ENCODE results near the gene PER2.

DNA sequence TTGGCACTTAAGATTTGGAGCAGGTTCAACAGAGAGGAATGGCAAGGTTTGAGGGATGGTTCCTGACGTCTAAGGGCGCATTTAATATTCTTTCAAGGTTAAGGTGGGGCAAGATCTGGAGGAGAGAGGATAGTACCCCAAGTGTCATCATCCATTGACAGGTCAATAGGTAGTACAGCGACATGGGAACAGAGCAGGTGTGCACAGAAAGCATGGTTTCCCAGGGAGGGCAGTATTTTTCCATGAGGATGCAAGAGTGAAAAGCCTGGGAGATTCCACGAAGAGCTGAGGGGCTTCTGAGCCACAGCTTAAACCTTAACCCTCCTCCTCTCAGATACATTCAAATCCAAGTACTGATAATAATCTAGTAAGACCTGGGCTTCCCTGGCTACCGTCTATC, 57.7 kb downstream of the PER2 start:
- TF ChIP-seq, protein P1, sequence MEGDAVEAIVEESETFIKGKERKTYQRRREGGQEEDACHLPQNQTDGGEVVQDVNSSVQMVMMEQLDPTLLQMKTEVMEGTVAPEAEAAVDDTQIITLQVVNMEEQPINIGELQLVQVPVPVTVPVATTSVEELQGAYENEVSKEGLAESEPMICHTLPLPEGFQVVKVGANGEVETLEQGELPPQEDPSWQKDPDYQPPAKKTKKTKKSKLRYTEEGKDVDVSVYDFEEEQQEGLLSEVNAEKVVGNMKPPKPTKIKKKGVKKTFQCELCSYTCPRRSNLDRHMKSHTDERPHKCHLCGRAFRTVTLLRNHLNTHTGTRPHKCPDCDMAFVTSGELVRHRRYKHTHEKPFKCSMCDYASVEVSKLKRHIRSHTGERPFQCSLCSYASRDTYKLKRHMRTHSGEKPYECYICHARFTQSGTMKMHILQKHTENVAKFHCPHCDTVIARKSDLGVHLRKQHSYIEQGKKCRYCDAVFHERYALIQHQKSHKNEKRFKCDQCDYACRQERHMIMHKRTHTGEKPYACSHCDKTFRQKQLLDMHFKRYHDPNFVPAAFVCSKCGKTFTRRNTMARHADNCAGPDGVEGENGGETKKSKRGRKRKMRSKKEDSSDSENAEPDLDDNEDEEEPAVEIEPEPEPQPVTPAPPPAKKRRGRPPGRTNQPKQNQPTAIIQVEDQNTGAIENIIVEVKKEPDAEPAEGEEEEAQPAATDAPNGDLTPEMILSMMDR (conservative IDR thresholded peaks at IDR 0.05 in 1 of 2, IDR thresholded peaks at IDR 0.05 in 1 of 2; ENCODE audit: extremely low read depth in 1 of 2, insufficient read depth in 1 of 2, low read depth in 1 of 2, low read length in 2 of 2) = no peak
- TF ChIP-seq EZH2 (IDR thresholded peaks at IDR 0.05; ENCODE audit: borderline replicate concordance, low read length) = no peak
